ENCODE results near the gene EFNB2.

DNA sequence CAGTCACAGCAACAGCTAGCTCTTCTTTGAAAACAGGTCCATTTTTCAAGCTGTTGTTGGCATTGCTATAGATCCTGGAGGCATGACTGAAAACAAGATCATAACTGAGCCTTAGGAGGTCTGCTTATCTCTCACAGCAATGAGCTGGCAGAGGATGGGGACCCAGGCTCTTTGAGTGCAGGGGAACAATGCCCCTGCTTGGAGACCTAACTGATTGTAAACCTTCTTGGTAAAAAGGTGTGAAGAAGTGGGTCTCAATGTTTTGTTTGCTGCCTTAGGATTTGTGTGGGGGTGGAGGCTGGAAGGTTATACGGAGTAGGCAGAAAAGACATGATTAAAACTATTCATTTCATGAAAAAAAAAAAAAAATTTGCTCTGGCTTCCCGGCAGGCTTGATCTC is 94.6 kb downstream of the EFNB2 start:
- TF ChIP-seq, protein P1, sequence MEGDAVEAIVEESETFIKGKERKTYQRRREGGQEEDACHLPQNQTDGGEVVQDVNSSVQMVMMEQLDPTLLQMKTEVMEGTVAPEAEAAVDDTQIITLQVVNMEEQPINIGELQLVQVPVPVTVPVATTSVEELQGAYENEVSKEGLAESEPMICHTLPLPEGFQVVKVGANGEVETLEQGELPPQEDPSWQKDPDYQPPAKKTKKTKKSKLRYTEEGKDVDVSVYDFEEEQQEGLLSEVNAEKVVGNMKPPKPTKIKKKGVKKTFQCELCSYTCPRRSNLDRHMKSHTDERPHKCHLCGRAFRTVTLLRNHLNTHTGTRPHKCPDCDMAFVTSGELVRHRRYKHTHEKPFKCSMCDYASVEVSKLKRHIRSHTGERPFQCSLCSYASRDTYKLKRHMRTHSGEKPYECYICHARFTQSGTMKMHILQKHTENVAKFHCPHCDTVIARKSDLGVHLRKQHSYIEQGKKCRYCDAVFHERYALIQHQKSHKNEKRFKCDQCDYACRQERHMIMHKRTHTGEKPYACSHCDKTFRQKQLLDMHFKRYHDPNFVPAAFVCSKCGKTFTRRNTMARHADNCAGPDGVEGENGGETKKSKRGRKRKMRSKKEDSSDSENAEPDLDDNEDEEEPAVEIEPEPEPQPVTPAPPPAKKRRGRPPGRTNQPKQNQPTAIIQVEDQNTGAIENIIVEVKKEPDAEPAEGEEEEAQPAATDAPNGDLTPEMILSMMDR (tag by site-specific recombination; IDR thresholded peaks at IDR 0.05), result no peak
- TF ChIP-seq OSR2 (tag by site-specific recombination; IDR thresholded peaks at IDR 0.05), result no peak
- no peak for TF ChIP-seq ZNF747 (tag by site-specific recombination; IDR thresholded peaks at IDR 0.05)
- no peak for TF ChIP-seq ZNF776 (tag by site-specific recombination; IDR thresholded peaks at IDR 0.05; ENCODE audit: borderline replicate concordance)
- no peak for TF ChIP-seq ZBTB7A (tag by site-specific recombination; IDR thresholded peaks at IDR 0.05; ENCODE audit: low read depth)
- TF ChIP-seq, protein P2, sequence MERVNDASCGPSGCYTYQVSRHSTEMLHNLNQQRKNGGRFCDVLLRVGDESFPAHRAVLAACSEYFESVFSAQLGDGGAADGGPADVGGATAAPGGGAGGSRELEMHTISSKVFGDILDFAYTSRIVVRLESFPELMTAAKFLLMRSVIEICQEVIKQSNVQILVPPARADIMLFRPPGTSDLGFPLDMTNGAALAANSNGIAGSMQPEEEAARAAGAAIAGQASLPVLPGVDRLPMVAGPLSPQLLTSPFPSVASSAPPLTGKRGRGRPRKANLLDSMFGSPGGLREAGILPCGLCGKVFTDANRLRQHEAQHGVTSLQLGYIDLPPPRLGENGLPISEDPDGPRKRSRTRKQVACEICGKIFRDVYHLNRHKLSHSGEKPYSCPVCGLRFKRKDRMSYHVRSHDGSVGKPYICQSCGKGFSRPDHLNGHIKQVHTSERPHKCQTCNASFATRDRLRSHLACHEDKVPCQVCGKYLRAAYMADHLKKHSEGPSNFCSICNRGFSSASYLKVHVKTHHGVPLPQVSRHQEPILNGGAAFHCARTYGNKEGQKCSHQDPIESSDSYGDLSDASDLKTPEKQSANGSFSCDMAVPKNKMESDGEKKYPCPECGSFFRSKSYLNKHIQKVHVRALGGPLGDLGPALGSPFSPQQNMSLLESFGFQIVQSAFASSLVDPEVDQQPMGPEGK (tag by site-specific recombination; IDR thresholded peaks at IDR 0.05), result no peak
- TF ChIP-seq, protein P3, sequence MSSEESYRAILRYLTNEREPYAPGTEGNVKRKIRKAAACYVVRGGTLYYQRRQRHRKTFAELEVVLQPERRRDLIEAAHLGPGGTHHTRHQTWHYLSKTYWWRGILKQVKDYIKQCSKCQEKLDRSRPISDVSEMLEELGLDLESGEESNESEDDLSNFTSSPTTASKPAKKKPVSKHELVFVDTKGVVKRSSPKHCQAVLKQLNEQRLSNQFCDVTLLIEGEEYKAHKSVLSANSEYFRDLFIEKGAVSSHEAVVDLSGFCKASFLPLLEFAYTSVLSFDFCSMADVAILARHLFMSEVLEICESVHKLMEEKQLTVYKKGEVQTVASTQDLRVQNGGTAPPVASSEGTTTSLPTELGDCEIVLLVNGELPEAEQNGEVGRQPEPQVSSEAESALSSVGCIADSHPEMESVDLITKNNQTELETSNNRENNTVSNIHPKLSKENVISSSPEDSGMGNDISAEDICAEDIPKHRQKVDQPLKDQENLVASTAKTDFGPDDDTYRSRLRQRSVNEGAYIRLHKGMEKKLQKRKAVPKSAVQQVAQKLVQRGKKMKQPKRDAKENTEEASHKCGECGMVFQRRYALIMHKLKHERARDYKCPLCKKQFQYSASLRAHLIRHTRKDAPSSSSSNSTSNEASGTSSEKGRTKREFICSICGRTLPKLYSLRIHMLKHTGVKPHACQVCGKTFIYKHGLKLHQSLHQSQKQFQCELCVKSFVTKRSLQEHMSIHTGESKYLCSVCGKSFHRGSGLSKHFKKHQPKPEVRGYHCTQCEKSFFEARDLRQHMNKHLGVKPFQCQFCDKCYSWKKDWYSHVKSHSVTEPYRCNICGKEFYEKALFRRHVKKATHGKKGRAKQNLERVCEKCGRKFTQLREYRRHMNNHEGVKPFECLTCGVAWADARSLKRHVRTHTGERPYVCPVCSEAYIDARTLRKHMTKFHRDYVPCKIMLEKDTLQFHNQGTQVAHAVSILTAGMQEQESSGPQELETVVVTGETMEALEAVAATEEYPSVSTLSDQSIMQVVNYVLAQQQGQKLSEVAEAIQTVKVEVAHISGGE (tag by site-specific recombination; conservative IDR thresholded peaks at IDR 0.05; ENCODE audit: low read depth), result no peak
- TF ChIP-seq ZNF174 (tag by site-specific recombination; IDR thresholded peaks at IDR 0.05), result no peak
- TF ChIP-seq ZNF558 (tag by site-specific recombination; IDR thresholded peaks at IDR 0.05), result no peak
